GM10266 (cell line): ENCODE results near the gene PSMD1.

Experiments used
- DNase-seq: peaks from one replicate; pipeline ENCODE4 v3.0.0; 2012; ENCODE audit errors: extremely low spot score
- CTCF ChIP-seq: IDR thresholded peaks from 2 replicates; pipeline ENCODE4 v1.5.1; 2012; ENCODE audit warnings: mild to moderate bottlenecking, low read depth; ENCODE audit not compliant: control insufficient read depth, insufficient read depth; ENCODE audit errors: missing control alignments

The PSMD1 gene

DNA sequence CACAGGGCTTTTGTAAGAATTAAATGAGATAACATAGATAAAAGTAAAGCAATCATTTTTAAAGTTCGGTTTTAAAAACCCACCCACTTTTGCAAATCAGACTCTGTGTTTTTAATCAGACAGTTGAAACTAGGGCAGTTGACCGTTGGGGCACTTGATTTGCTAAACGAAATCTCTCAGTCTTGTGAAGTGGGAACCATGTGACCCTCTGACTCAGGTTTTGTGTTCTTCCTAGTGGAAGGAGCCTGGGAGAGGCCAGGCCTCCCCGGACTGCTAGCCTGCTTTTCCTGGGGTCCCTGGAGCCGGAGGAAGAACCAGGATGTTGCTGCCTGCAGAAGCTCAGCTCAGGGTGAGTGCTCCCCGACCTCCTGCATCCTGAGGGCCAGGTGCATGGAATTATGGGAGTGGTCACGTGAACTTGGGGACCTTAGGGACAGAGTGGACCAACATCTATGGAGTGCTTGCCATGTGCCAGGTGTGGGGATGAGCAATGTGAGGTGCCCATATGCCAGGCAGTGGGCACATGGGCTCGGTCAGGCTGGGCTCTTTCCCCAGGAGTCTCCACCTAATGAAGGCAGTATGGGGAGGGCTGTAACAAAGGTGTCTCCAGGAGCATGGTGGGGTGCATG is 15.5 kb upstream of the PSMD1 start:
- TF ChIP-seq CTCF, result no peak
- DNase-seq, result no peak

- no peak for TF ChIP-seq CTCF
- DNase-seq, result no peak
Observed at GRCh38 chr2:231043796-231044195, 12.9 kb upstream of the PSMD1 start.

DNA sequence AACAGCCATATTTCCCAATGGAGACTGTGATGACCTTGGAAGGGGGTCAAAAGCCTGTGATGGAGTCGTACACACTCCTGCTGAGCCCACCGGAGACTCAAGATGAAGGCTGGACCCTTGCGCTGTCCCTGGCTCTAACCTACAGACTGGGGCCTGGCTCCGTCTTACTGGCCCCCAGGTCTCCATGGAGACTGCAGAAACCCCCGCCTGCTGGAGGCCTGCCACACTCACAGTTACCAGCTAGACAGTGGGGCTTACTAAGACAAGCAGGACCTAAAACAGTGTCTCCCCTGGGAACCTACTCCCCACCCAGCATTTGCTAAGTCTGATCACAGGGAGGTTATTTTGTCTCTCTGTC is 9.8 kb upstream of the PSMD1 start:
- no peak for TF ChIP-seq CTCF
- no peak for DNase-seq

- no peak for TF ChIP-seq CTCF
- no peak for DNase-seq
Observed at GRCh38 chr2:231047274-231047922, 9.3 kb upstream of the PSMD1 start.

GRCh38 chr2:231047923-231048915 is 8.4 kb upstream of the PSMD1 start:
- no peak for TF ChIP-seq CTCF
- no peak for DNase-seq

GRCh38 chr2:231049286-231050017 is 7.2 kb upstream of the PSMD1 start:
- no peak for TF ChIP-seq CTCF
- DNase-seq, result no peak
